G401.6 (cell line): ENCODE results near the gene RPL13.
"Not testable (repeated sequence)": the region's sequence is repeated elsewhere in the genome, so short reads cannot be mapped to it uniquely, and the experiment has no call there.

Source experiments
- FAIRE-seq: peaks from 2 replicates; lab custom pipeline; 2012; peaks lifted over from hg19 to GRCh38; lab: Jason Lieb, UNC

RPL13 gene

GRCh38 chr16:89577055-89577759 is 16.7 kb downstream of the RPL13 start:
- FAIRE-seq = no peak

- FAIRE-seq = no peak
Observed at GRCh38 chr16:89579351-89579750, 18.9 kb downstream of the RPL13 start.

GRCh38 chr16:89581045-89581695 is 20.7 kb downstream of the RPL13 start:
- no peak for FAIRE-seq

- no peak for FAIRE-seq
Observed at GRCh38 chr16:89581861-89582563, 21.5 kb downstream of the RPL13 start.

- FAIRE-seq = no peak
Observed at GRCh38 chr16:89582614-89583196, 22.2 kb downstream of the RPL13 start.

- FAIRE-seq = no peak
Observed at GRCh38 chr16:89583197-89583894, 22.9 kb downstream of the RPL13 start.

GRCh38 chr16:89583895-89584644 is 23.6 kb downstream of the RPL13 start:
- no peak for FAIRE-seq

- no peak for FAIRE-seq
Observed at GRCh38 chr16:89584768-89585549, 24.5 kb downstream of the RPL13 start.

GRCh38 chr16:89586218-89586617 is 25.7 kb downstream of the RPL13 start:
- no peak for FAIRE-seq

GRCh38 chr16:89586853-89587252 is 26.4 kb downstream of the RPL13 start:
- FAIRE-seq = no peak

GRCh38 chr16:89587676-89588075 is 27.2 kb downstream of the RPL13 start:
- FAIRE-seq = not testable (repeated sequence)

- FAIRE-seq = no peak
Observed at GRCh38 chr16:89588413-89589109, 28.1 kb downstream of the RPL13 start.

- no peak for FAIRE-seq
Observed at GRCh38 chr16:89589241-89589926, 28.9 kb downstream of the RPL13 start.

- FAIRE-seq = no peak
Observed at GRCh38 chr16:89593841-89594240, 33.4 kb downstream of the RPL13 start.

- no peak for FAIRE-seq
Observed at GRCh38 chr16:89595330-89596060, 35.0 kb downstream of the RPL13 start.

- no peak for FAIRE-seq
Observed at GRCh38 chr16:89596061-89596689, 35.7 kb downstream of the RPL13 start.

GRCh38 chr16:89596957-89597649 is 36.6 kb downstream of the RPL13 start:
- no peak for FAIRE-seq

GRCh38 chr16:89598199-89598598 is 37.7 kb downstream of the RPL13 start:
- FAIRE-seq = no peak
